ENCODE results near the gene NUTM2D.
"Not testable (repeated sequence)": the region's sequence is repeated elsewhere in the genome, so short reads cannot be mapped to it uniquely, and the experiment has no call there.

DNA sequence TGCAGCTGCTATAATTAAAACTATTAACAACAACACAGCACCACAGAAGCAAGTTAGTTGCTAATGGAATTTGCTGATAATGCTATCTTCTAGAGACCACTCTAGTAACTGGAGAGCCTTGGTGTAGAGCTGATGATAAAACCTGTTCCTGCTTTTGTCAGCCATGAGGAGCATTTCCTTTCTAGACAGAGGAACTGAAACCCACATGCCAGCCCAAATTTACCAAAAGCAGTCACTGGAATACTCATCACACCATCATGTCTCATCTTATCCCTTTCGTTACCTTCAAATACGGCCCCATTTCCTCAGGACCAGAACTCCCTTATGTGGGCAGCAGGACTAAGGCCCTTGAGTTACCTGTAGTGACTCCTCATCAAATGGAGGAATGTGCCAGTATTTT is 40.9 kb downstream of the NUTM2D start:
- TF ChIP-seq, protein P1, sequence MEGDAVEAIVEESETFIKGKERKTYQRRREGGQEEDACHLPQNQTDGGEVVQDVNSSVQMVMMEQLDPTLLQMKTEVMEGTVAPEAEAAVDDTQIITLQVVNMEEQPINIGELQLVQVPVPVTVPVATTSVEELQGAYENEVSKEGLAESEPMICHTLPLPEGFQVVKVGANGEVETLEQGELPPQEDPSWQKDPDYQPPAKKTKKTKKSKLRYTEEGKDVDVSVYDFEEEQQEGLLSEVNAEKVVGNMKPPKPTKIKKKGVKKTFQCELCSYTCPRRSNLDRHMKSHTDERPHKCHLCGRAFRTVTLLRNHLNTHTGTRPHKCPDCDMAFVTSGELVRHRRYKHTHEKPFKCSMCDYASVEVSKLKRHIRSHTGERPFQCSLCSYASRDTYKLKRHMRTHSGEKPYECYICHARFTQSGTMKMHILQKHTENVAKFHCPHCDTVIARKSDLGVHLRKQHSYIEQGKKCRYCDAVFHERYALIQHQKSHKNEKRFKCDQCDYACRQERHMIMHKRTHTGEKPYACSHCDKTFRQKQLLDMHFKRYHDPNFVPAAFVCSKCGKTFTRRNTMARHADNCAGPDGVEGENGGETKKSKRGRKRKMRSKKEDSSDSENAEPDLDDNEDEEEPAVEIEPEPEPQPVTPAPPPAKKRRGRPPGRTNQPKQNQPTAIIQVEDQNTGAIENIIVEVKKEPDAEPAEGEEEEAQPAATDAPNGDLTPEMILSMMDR (IDR thresholded peaks at IDR 0.05; ENCODE audit: low read length): not testable (repeated sequence)
- TF ChIP-seq EZH2 (optimal IDR thresholded peaks at IDR 0.05; ENCODE audit: low read depth, low read length); EZH2phosphoT487 (IDR thresholded peaks at IDR 0.05; ENCODE audit: low read length): not testable (repeated sequence)
